ENCODE data around the gene DAPK2. TPM values are rescaled to one million over a fixed set of nuclear protein-coding genes. Genes with fewer than 3 reads are reported as not detected.
"Not testable (repeated sequence)": the region's sequence is repeated elsewhere in the genome, so short reads cannot be mapped to it uniquely, and the experiment has no call there.

DAPK2 gene
- 1 to 10 TPM; 1.0 to 1.3 TPM for total RNA-seq

DNA sequence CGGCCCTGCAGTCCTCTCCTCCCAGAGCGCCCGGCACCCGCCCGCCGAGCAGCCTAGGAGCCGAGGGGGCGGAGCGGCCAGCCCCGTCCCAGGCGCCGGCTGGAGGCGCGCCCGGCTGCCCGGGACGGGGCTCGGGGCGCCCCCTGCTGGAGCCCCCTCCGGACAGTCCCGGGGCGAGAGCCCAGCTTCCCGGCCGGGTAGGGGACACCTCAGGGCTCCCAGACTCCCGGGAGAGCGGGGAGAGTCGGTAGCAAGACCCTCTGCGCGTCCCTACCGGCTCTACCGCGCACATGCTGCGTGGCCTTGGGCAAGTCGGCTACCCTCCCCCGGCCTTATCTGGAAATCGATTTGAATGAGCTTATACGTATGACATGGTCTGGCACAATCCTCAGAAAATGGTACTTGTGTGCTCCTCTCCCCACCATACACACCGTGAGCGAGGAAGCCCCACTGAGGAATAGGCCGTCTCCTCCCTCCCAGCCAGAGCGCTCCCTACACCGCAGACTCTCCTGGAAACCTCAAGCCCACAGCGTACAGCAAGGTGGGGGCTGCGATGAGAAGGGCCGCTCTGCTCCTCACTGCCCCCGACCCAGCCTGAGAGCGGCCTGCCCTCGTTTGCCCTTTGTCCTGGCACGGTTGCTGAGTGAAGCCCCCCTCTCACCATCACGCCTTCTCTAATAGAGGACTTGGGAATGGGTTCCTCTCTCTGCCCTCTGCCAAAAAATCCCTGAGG lies at the start of gene DAPK2:
Gene DAPK2 (minus strand): TSS at position 65 of the 733 bp plus-strand sequence. CDS start 6,224 bp downstream, outside the sequence.
- H3K9me3 Mint-ChIP-seq (ENCODE audit: low read depth) = no peaks in the 10 kb centered on the region
- no peak within 1 kb of the TSS for H3K27ac Mint-ChIP-seq
- H3K4me1 Mint-ChIP-seq = peaks cover 7% of the 10 kb centered on the region
- H3K4me3 Mint-ChIP-seq = peak within 1 kb of the TSS; percentile 64
- ATAC-seq = peak; percentile 90
- DNase-seq = peak; percentile 73
- ChIA-PET CTCF (interaction anchor here (0.6 to 6.9 kb wide), 30 partner anchors 8 to 955 kb away, joined by 3 to 40 read pairs (median 4); no protein-coding TSS in a partner anchor), POLR2A (interaction anchor here (0.5 to 0.6 kb wide), 3 partner anchors 65 to 567 kb away, joined by 3 to 5 read pairs (median 4); no protein-coding TSS in a partner anchor)
- no peaks in the 10 kb centered on the region for H3K36me3 Mint-ChIP-seq (ENCODE audit: low read depth)
- H3K27me3 Mint-ChIP-seq = peaks cover 18% of the 10 kb centered on the region
- intact Hi-C loops (cut with DNase I, micrococcal nuclease) = loop anchor here (1.0 to 5.0 kb wide), 9 partner anchors 34 to 436 kb away; partner anchors contain the start of gene HERC1 (in 1 of the 2)

DNA sequence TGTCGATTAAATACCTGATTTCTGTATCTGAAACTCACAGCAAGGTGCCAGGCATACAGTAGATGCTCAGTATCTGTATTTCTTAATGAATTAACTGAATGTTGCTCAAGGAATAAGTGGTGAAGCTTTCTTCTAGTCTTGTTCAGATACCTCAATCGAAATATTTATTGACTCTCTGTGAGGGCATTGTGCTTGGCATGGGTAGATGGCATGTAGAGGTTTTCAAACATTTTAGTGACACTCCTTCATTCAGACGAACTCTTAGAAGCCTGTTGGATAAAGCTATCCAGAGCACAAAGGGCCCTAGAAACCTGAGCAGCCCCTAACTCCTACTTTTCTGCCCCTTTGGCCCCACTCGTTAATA lies 49.1 kb upstream of the DAPK2 start:
- Mint-ChIP-seq H3K27me3 (no peaks in the 10 kb centered on the region), H3K27ac (peak overlapping the region; percentile 96), H3K4me3 (peak overlapping the region; percentile 91), H3K36me3 (ENCODE audit: low read depth) (peaks cover 10% of the 10 kb centered on the region), H3K9me3 (ENCODE audit: low read depth) (no peaks in the 10 kb centered on the region), H3K4me1 (peaks cover 48% of the 10 kb centered on the region)
- no peak for DNase-seq
- ATAC-seq = no peak
- ChIA-PET CTCF (interaction anchor here (0.6 to 0.9 kb wide), 4 partner anchors 9 to 263 kb away, joined by 3 to 5 read pairs (median 4); no protein-coding TSS in a partner anchor), POLR2A (interaction anchor here (0.6 to 0.8 kb wide), 2 partner anchors 161 to 239 kb away, joined by 3 read pairs; no protein-coding TSS in a partner anchor)
- intact Hi-C loops (cut with DNase I, micrococcal nuclease) = loop anchor here (1.0 to 10.0 kb wide), 12 partner anchors 68 to 1037 kb away; partner anchors contain the start of genes TRIP4 (in 2 of the 2), USP3 (in 2 of the 2), CSNK1G1 (in 1 of the 2) and LACTB (in 1 of the 2)

DNA sequence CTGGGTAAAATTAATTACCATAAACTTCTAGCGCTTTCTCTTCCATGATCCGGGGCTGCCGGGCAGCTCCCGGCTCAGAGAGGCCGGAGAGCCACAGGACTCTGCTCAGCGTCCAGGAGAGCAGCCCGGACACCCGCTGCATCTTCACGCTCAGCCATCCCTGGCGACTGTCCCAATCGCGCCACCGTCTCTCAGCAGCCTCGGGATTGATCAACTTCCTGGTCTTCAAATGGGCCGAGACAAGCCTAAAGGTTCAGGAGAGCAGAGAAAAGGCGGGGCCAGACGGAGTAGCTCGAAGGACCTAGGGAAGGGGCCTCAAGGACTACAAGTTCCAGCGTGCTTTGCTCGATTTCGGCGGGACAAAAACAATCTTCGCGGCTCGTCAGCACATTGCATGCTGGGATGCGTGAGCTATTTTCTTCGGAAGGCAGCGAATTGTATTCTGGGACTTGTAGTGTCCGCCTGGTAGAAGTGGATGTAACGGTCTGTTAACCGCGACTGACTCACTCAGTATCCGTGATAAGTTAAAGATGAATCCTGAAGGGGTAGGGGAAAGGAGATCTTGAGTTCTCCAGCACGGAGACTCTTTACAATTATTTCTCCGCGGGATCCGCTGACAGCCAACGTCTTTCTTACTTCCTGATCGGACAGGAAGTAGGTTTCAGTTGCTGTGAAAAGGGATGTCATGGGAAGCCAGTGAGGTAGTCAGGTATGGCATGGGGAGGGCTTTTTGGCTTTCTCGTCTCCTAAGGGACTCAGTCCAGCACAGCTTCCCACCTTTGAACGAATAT lies 47.5 kb upstream of the DAPK2 start, which contains the start of gene CIAO2A:
Gene CIAO2A (minus strand): TSS at position 212 of the 791 bp plus-strand sequence. CDS start 70 bp downstream, at position 142.
- H3K36me3 Mint-ChIP-seq (ENCODE audit: low read depth) = peaks cover 20% of the 10 kb centered on the region
- intact Hi-C loops (cut with DNase I, micrococcal nuclease) = loop anchor here (1.0 to 10.0 kb wide), 13 partner anchors 59 to 909 kb away; partner anchors contain the start of genes CSNK1G1 (in 2 of the 2), RAB8B (in 2 of the 2), TRIP4 (in 2 of the 2) and HERC1 (in 1 of the 2)
- H3K9me3 Mint-ChIP-seq (ENCODE audit: low read depth) = no peaks in the 10 kb centered on the region
- H3K4me1 Mint-ChIP-seq = peaks cover 49% of the 10 kb centered on the region
- peak within 1 kb of the TSS; percentile 96 for H3K27ac Mint-ChIP-seq
- ChIA-PET POLR2A (interaction anchor here (0.6 to 1.7 kb wide), 10 partner anchors 19 to 1086 kb away, joined by 3 to 12 read pairs (median 3); partner anchors contain the start of genes PPIB and SNX22), CTCF (interaction anchor here (0.5 to 1.7 kb wide), 11 partner anchors 10 to 614 kb away, joined by 3 to 7 read pairs (median 4); partner anchors contain the start of gene PPIB)
- H3K4me3 Mint-ChIP-seq = peak within 1 kb of the TSS; percentile 91
- ATAC-seq (peak; percentile 87), DNase-seq (peak; percentile 97)
- H3K27me3 Mint-ChIP-seq = no peaks in the 10 kb centered on the region

DNA sequence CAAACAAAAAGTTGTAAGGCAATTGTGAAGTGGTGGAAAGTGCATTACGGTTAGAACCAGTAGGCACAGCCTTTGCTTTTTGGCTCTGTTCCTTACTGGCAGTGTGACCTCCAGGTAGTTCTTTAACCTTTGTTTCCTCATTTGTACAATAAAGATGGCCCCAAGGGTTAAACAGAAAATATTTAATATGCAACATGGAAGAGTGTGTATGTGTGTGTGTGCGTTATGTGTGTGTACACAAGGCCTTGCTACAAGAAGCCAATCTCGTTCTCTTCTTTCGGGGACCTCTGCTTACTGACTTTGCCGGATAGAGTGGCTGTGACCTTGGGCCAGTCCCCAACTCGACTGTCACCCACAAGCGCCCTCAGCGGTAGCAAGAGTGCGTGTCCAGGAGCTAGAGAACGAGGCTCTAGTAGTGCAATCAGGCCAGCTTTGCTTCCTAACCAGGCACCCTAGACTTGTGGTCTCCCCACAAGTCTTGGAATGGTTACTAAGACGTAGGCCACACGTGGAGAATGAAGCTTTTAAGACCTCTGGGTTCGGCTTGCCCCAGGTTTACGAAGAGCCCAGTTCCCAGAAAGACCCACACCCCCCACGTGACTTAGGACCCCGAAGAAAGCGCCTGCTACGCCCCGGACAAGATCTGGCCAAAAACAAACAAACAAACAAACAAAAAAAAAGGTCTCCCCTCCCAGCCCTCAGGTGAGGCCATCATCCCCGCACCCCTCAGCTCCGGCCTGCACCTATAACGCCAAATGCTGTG lies 46.8 kb upstream of the DAPK2 start:
- ATAC-seq = peak; percentile 8
- ChIA-PET CTCF (interaction anchor here (0.5 to 1.7 kb wide), 9 partner anchors 9 to 613 kb away, joined by 3 to 7 read pairs (median 4); partner anchors contain the start of gene PPIB), POLR2A (interaction anchor here (0.5 to 1.7 kb wide), 7 partner anchors 20 to 1087 kb away, joined by 3 to 12 read pairs (median 3); partner anchors contain the start of genes PPIB and SNX22)
- peak overlapping the region; percentile 96 for H3K27ac Mint-ChIP-seq
- peak overlapping the region; percentile 91 for H3K4me3 Mint-ChIP-seq
- H3K36me3 Mint-ChIP-seq (ENCODE audit: low read depth) = peaks cover 24% of the 10 kb centered on the region
- intact Hi-C loops (cut with DNase I, micrococcal nuclease) = loop anchor here (1.0 to 10.0 kb wide), 10 partner anchors 60 to 908 kb away; partner anchors contain the start of genes CSNK1G1 (in 2 of the 2), RAB8B (in 2 of the 2), HERC1 (in 1 of the 2) and PCLAF (in 1 of the 2)
- peak; percentile 70 for DNase-seq
- peaks cover 46% of the 10 kb centered on the region for H3K4me1 Mint-ChIP-seq
- H3K9me3 Mint-ChIP-seq (ENCODE audit: low read depth) = no peaks in the 10 kb centered on the region
- no peaks in the 10 kb centered on the region for H3K27me3 Mint-ChIP-seq

DNA sequence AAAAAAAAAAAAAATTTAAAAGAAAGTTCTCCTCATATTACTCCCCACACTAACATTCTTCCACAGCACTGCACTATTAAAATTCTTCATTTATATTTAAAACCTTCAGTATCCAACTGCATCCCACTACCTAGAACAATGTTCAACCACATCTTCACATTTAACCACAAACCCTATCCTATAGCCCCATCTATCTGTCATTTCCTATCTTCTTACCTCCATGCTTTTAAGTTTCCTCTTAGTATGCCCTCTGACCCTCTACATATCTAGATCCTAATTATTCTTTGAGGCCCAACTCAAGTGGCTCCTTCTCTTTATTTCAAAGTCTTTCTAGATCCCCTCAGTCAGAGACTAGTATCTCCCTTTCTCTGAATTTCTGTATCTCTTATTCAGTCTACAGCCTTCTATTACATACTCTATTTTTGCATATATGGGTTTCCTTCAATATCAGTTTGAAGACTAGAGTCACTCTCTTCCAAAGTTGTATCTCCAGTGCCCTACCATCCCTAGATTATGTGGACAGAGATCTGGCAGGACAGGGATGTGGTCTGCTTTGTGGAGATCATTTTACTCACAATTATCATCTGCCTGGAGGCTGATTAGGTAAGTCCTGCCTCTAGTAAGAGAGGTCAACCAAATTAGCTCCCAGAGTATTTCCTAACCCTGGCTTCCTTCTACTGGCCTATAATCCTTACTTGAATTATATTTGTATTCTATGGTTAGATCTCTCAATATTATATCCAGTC lies 46.0 kb upstream of the DAPK2 start:
- H3K4me1 Mint-ChIP-seq = peaks cover 39% of the 10 kb centered on the region
- no peak for DNase-seq
- ChIA-PET POLR2A (interaction anchor here (0.5 to 1.7 kb wide), 2 partner anchors 71 to 214 kb away, joined by 3 to 12 read pairs; partner anchors contain the start of gene PPIB), CTCF (interaction anchor here (1.4 to 1.7 kb wide), 2 partner anchors 71 to 340 kb away, joined by 7 read pairs; partner anchors contain the start of gene PPIB)
- peaks cover 32% of the 10 kb centered on the region for H3K36me3 Mint-ChIP-seq (ENCODE audit: low read depth)
- no peaks in the 10 kb centered on the region for H3K9me3 Mint-ChIP-seq (ENCODE audit: low read depth)
- H3K27me3 Mint-ChIP-seq = no peaks in the 10 kb centered on the region
- H3K27ac Mint-ChIP-seq = peak overlapping the region; percentile 96
- H3K4me3 Mint-ChIP-seq = peak overlapping the region; percentile 91
- ATAC-seq = no peak
- intact Hi-C loops (cut with DNase I, micrococcal nuclease) = loop anchor here (2.0 to 10.0 kb wide), 7 partner anchors 263 to 907 kb away; partner anchors contain the start of genes RAB8B (in 2 of the 2), CSNK1G1 (in 1 of the 2), PCLAF (in 1 of the 2) and TRIP4 (in 1 of the 2)

DNA sequence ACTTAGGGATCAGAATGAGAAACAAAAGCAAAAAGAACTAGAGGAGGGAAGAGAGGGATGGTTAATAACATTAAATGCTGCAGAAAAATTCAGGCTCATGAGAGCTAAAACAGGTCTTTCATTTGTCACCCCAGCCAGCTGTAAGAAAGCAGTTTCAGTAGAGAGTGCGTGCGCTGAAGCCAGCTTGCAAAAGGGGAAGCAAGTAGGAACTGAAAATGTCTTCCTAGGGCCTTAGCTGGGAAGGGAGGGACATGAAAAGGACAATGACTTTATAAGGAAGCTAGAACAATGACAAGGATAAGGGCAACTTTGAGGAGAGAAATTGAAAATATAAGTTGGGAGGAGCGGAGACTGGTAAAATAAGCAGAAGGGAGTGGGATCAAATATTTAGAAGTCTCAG lies 44.2 kb upstream of the DAPK2 start:
- intact Hi-C loops (cut with DNase I, micrococcal nuclease) = loop anchor here in 1 of 2 experiments (5.0 to 10.0 kb wide), 5 partner anchors 263 to 906 kb away; partner anchors contain the start of genes CSNK1G1, PCLAF, RAB8B and TRIP4
- no peak for DNase-seq
- no peaks in the 10 kb centered on the region for H3K9me3 Mint-ChIP-seq (ENCODE audit: low read depth)
- H3K27ac Mint-ChIP-seq = no peak overlapping the region
- no peak for ATAC-seq
- H3K27me3 Mint-ChIP-seq = no peaks in the 10 kb centered on the region
- peaks cover 32% of the 10 kb centered on the region for H3K4me1 Mint-ChIP-seq
- H3K4me3 Mint-ChIP-seq = no peak overlapping the region
- CTCF ChIA-PET = interaction anchor here (0.6 to 1.5 kb wide), 4 partner anchors 10 to 1535 kb away, joined by 3 to 5 read pairs (median 4); no protein-coding TSS in a partner anchor
- peaks cover 38% of the 10 kb centered on the region for H3K36me3 Mint-ChIP-seq (ENCODE audit: low read depth)
- POLR2A ChIA-PET = no interaction called here

DNA sequence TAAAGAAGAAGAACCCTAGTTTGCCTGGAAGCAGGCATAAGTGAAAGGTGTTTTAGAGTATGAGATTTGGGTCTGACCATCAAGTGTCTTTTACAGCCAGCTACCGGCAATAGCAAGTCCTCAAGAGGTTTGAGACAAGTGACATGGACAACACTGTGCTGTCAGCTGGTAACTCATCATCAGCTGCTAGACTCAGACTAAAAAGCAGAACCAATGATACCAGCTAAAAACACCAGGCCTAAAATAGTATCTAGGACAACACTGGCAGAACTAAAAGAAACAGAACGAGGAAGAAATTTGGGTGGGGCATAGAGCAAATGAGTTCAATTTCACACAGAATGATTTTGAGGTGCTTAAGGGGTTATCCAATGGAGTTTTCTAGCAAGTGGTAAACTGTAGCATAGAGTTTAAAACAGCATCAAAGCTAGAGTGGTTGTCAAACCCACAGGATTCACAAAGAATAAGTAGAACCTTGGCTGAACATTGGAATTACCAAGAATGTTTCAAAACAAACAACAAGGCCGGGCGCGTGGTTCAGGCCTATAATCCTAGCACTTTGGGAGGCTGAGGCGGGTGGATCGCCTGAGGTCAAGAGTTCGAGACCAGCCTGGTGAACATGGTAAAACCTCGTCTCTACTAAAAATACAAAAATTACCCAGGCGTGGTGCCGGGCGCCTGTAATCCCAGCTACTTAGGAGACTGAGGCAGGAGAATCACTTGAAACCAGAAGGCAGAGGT lies 43.4 kb upstream of the DAPK2 start:
- Mint-ChIP-seq H3K4me3 (no peak overlapping the region), H3K27me3 (no peaks in the 10 kb centered on the region), H3K27ac (no peak overlapping the region), H3K9me3 (ENCODE audit: low read depth) (no peaks in the 10 kb centered on the region), H3K4me1 (peaks cover 24% of the 10 kb centered on the region), H3K36me3 (ENCODE audit: low read depth) (peaks cover 38% of the 10 kb centered on the region)
- CTCF ChIA-PET = interaction anchor here (0.6 to 1.5 kb wide), 4 partner anchors 9 to 1536 kb away, joined by 3 to 8 read pairs (median 4); no protein-coding TSS in a partner anchor
- intact Hi-C loops (cut with DNase I, micrococcal nuclease) = loop anchor here in 1 of 2 experiments (5.0 to 10.0 kb wide), 5 partner anchors 262 to 905 kb away; partner anchors contain the start of genes CSNK1G1, PCLAF, RAB8B and TRIP4
- POLR2A ChIA-PET = interaction anchor here (0.5 to 0.6 kb wide), 2 partner anchors 133 to 199 kb away, joined by 3 read pairs; no protein-coding TSS in a partner anchor
- ATAC-seq = no peak
- DNase-seq = no peak

DNA sequence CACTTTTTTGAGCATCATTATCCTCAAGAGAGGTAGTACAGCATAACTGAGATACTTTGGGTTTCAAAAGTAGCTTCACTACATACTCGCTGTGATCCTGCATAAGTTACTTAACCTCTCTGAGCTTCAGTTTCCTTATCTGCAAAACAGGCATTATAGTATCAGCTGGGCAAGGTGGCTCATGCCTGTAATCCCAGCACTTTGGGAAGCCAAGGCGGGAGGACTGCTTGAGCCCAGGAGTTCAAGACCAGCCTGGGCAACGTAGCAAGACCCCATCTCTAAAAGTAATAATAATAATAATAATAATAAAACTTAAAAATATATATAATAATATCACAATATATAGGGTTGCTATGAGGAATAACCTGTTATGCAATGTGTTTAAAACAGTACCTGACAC lies 36.5 kb upstream of the DAPK2 start:
- no peak overlapping the region for H3K4me3 Mint-ChIP-seq
- no peaks in the 10 kb centered on the region for H3K4me1 Mint-ChIP-seq
- POLR2A ChIA-PET = no interaction called here
- no peak overlapping the region for H3K27ac Mint-ChIP-seq
- CTCF ChIA-PET = interaction anchor here (0.5 to 1.0 kb wide), 2 partner anchors 15 to 308 kb away, joined by 4 to 5 read pairs; no protein-coding TSS in a partner anchor
- ATAC-seq (no peak), DNase-seq (no peak)
- peaks cover 16% of the 10 kb centered on the region for H3K36me3 Mint-ChIP-seq (ENCODE audit: low read depth)
- intact Hi-C loops (cut with DNase I, micrococcal nuclease) = no loop called here
- H3K9me3 Mint-ChIP-seq (ENCODE audit: low read depth) = no peaks in the 10 kb centered on the region
- H3K27me3 Mint-ChIP-seq = no peaks in the 10 kb centered on the region

DNA sequence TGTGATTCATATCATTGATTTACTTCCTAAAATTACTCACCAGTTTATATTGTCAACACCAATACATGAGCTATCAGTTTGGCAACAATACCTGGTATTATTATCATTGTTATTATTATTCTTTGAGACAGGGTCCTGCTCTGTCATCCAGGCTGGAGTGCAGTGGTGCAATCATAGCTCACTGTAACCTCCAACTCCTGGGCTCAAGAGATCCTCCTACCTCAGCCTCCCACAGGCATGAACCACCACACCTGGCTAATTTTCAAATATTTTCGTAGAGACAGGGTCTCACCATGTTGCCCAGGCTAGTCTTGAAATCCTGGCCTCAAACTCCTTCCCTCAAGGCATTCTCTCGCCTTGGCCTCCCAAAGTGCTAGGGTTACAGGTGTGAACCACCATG lies 27.2 kb upstream of the DAPK2 start:
- ATAC-seq; H3K27ac Mint-ChIP-seq; DNase-seq; intact Hi-C loops (cut with DNase I, micrococcal nuclease); H3K27me3 Mint-ChIP-seq; H3K4me1 Mint-ChIP-seq; H3K4me3 Mint-ChIP-seq; H3K9me3 Mint-ChIP-seq (ENCODE audit: low read depth); POLR2A ChIA-PET: not testable (repeated sequence)
- H3K36me3 Mint-ChIP-seq (ENCODE audit: low read depth) = peaks cover 16% of the 10 kb centered on the region
- CTCF ChIA-PET = interaction anchor here (1.0 to 2.2 kb wide), 4 partner anchors 127 to 464 kb away, joined by 3 to 18 read pairs (median 4); no protein-coding TSS in a partner anchor
